ENCODE data around the gene UBA6. TPM values are rescaled to one million over a fixed set of nuclear protein-coding genes. Genes with fewer than 3 reads are reported as not detected.
A peak's percentile ranks its signal among the peaks of the same experiment; 100 is the strongest.

The UBA6 gene
- total and polyA plus RNA-seq, 9 of the 15 experiments (the other 6 are each of a cell fraction or from before 2014, with no cell fraction given): 22.9 to 139 (median 94.6) TPM

DNA sequence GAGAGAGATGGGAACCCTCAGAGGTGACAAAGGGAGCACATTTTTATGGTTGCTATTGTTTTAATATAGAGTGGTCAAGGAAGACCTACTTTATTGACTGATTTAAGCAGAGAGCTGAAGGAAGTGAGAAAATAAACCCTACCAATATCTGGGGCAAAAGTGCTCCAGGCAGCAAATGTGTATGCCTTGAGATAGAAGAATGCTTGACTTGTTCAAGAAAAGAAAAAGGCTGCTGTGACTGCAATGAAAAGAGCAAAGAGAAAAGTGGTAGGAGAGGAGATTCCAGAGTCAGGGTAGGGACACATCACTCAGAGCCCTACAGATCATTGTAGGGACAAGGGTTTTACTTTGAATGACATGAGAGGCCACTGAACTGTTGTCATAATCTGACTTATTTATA, 116.5 kb downstream of the UBA6 start:
- TF ChIP-seq GTF2A2 (tag; IDR thresholded peaks at IDR 0.05) (no peak), NCOR1 (IDR thresholded peaks at IDR 0.05) (no peak), MIER1 (IDR thresholded peaks at IDR 0.05; ENCODE audit: low read depth) (no peak), HNRNPK (IDR thresholded peaks at IDR 0.05; ENCODE audit: low read depth, low read length, poor library complexity, severe bottlenecking) (no peak)
- TF ChIP-seq, protein P1, sequence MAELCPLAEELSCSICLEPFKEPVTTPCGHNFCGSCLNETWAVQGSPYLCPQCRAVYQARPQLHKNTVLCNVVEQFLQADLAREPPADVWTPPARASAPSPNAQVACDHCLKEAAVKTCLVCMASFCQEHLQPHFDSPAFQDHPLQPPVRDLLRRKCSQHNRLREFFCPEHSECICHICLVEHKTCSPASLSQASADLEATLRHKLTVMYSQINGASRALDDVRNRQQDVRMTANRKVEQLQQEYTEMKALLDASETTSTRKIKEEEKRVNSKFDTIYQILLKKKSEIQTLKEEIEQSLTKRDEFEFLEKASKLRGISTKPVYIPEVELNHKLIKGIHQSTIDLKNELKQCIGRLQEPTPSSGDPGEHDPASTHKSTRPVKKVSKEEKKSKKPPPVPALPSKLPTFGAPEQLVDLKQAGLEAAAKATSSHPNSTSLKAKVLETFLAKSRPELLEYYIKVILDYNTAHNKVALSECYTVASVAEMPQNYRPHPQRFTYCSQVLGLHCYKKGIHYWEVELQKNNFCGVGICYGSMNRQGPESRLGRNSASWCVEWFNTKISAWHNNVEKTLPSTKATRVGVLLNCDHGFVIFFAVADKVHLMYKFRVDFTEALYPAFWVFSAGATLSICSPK (IDR thresholded peaks at IDR 0.05; ENCODE audit: borderline replicate concordance): no peak
- no TSS peak for BruUV-seq (replicated peaks)
- DNase-seq (ENCODE audit: extremely low read depth in 1 of 4, low spot score in 3 of 4): no peak
- Histone ChIP-seq H4K20me1 (replicated peaks; ENCODE audit: control insufficient read depth, insufficient read depth, low read length) (no peaks in the 10 kb centered on the region), H2AFZ (ENCODE audit: low read depth, low read length) (peak overlapping the region; percentile 57), H3K9ac (ENCODE audit: insufficient read depth in 1 of 2, low read depth in 2 of 2, low read length in 2 of 2) (no peak overlapping the region), H3K79me2 (ENCODE audit: control insufficient read depth, insufficient read depth, low read length) (no peaks in the 10 kb centered on the region), H3K4me3 (no peak overlapping the region), H3K4me1 (replicated peaks in 1 of 2; ENCODE audit: control insufficient read depth in 2 of 2, insufficient read depth in 2 of 2, low read length in 2 of 2) (no peaks in the 10 kb centered on the region), H3K36me3 (ENCODE audit: control insufficient read depth, insufficient read depth, low read length) (no peaks in the 10 kb centered on the region), H3K27ac (ENCODE audit: extremely low read depth, low read depth, low read length) (no peak overlapping the region), H3K27me3 (ENCODE audit: control insufficient read depth in 2 of 2, insufficient read depth in 2 of 2, low read length in 2 of 2) (no peaks in the 10 kb centered on the region), H3K4me2 (ENCODE audit: insufficient read depth, low read length) (no peak overlapping the region), H3K9me1 (ENCODE audit: control insufficient read depth, insufficient read depth, low read length) (no peaks in the 10 kb centered on the region), H3K9me3 (replicated peaks; ENCODE audit: control insufficient read depth, insufficient read depth, low read depth, low read length) (no peaks in the 10 kb centered on the region)
- intact Hi-C loops (cut with micrococcal nuclease) (no loop called here), in situ Hi-C loops (cut with MboI) (no loop called here)
- ChIA-PET POLR2A (no interaction called here), CTCF (ENCODE audit: low intra/inter-chr PET ratio) (no interaction called here)
- ATAC-seq: peak; percentile 42; the same call in 2 of the 3 replicates
- FAIRE-seq: no peak

Data from K562 (cell line).